GM11168 (cell line): ENCODE results near the gene SPDYE1.

ENCODE experiments used
- in situ Hi-C: fragments of 300-500 bp; cut with MboI; formaldehyde crosslinking; loops from one replicate; pipeline ENCODE4 v1.12.0; 2022; ENCODE audit warnings: low sequenced_read_pairs; ENCODE audit not compliant: unreplicated experiment

Gene SPDYE1

GRCh38 chr7:44058759-44059218 lies 61.1 kb downstream of the SPDYE1 start:
- in situ Hi-C loops: no loop called here

GRCh38 chr7:44059219-44060090 lies 61.8 kb downstream of the SPDYE1 start:
- in situ Hi-C loops: no loop called here
